Gastrocnemius medialis (tissue), 4 donors: Measurements from ENCODE around the gene FNDC3B.

Experiments
- CTCF ChIP-seq, 5 experiments: fragments of 450-650 bp in 3 of 5; fragments of 200-600 bp in 2 of 5; sonication (generic) in 2 of 5; IDR thresholded peaks in 4 of 5; conservative IDR thresholded peaks in 1 of 5; 1 replicate in 4 of 5; 2 replicates in 1 of 5; pipeline ENCODE4 v1.5.1; 2016 to 2019; ENCODE audit warnings: antibody characterized with exemption in 5 of 5, mild to moderate bottlenecking in 3 of 5, moderate library complexity in 3 of 5
- POLR2A ChIP-seq, 2 donors: fragments of 450-650 bp; IDR thresholded peaks; one replicate each; pipeline ENCODE4 v1.6.1; 2017; ENCODE audit warnings: antibody characterized with exemption in 2 of 2, mild to moderate bottlenecking in 2 of 2, moderate library complexity in 2 of 2

GRCh38 chr3:172352786-172353185 lies 313.4 kb downstream of the FNDC3B start:
- no peak for TF ChIP-seq CTCF (IDR thresholded peaks at IDR 0.05 in 4 of 5, conservative IDR thresholded peaks at IDR 0.05 in 1 of 5)
- no peak for TF ChIP-seq POLR2A (IDR thresholded peaks at IDR 0.05)
